WTC11 (cell line): ENCODE data around the gene NWD2.

Experiments
- MYBL2 ChIP-seq: sonication (generic); formaldehyde crosslinking; IDR thresholded peaks from 2 replicates; pipeline ENCODE4 v1.8.1; 2023; ENCODE audit warnings: mild to moderate bottlenecking, moderate library complexity, missing genetic modification reagents
- NR1H2 ChIP-seq: sonication (generic); formaldehyde crosslinking; IDR thresholded peaks from 2 replicates; pipeline ENCODE4 v1.9.0; 2021; ENCODE audit warnings: mild to moderate bottlenecking, moderate library complexity, missing genetic modification reagents
- SP1 ChIP-seq: sonication (generic); formaldehyde crosslinking; conservative IDR thresholded peaks from 2 replicates; pipeline ENCODE4 v1.8.1; 2022; ENCODE audit warnings: missing genetic modification reagents
- TCF7 ChIP-seq: sonication (generic); formaldehyde crosslinking; IDR thresholded peaks from 2 replicates; pipeline ENCODE4 v1.8.0; 2022; ENCODE audit warnings: mild to moderate bottlenecking, low read depth, missing genetic modification reagents, moderate library complexity
- TEAD4 ChIP-seq: sonication (generic); formaldehyde crosslinking; IDR thresholded peaks from 2 replicates; pipeline ENCODE4 v1.8.0; 2022; ENCODE audit warnings: mild to moderate bottlenecking, missing genetic modification reagents
- ZNF138 ChIP-seq: sonication (generic); formaldehyde crosslinking; conservative IDR thresholded peaks from 2 replicates; pipeline ENCODE4 v1.8.1; 2022; ENCODE audit warnings: mild to moderate bottlenecking, moderate library complexity, missing genetic modification reagents
- TF ChIP-seq, protein P1 (sequence below): fragments of 200-600 bp; IDR thresholded peaks from 2 replicates; pipeline ENCODE4 v1.8.0; 2022; ENCODE audit warnings: antibody characterized with exemption
- TF ChIP-seq, protein P2 (sequence below): sonication (generic); formaldehyde crosslinking; IDR thresholded peaks from 2 replicates; pipeline ENCODE4 v1.8.0; 2022; ENCODE audit warnings: mild to moderate bottlenecking, missing genetic modification reagents

- TF ChIP-seq TEAD4 (CRISPR knock-in tag): no peak
- no peak for TF ChIP-seq ZNF138 (CRISPR knock-in tag)
- TF ChIP-seq, protein P1, sequence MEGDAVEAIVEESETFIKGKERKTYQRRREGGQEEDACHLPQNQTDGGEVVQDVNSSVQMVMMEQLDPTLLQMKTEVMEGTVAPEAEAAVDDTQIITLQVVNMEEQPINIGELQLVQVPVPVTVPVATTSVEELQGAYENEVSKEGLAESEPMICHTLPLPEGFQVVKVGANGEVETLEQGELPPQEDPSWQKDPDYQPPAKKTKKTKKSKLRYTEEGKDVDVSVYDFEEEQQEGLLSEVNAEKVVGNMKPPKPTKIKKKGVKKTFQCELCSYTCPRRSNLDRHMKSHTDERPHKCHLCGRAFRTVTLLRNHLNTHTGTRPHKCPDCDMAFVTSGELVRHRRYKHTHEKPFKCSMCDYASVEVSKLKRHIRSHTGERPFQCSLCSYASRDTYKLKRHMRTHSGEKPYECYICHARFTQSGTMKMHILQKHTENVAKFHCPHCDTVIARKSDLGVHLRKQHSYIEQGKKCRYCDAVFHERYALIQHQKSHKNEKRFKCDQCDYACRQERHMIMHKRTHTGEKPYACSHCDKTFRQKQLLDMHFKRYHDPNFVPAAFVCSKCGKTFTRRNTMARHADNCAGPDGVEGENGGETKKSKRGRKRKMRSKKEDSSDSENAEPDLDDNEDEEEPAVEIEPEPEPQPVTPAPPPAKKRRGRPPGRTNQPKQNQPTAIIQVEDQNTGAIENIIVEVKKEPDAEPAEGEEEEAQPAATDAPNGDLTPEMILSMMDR: no peak
- TF ChIP-seq TCF7: no peak
- no peak for TF ChIP-seq SP1 (CRISPR knock-in tag)
- TF ChIP-seq NR1H2 (CRISPR knock-in tag): no peak
- TF ChIP-seq, protein P2, sequence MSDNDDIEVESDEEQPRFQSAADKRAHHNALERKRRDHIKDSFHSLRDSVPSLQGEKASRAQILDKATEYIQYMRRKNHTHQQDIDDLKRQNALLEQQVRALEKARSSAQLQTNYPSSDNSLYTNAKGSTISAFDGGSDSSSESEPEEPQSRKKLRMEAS: no peak
- no peak for TF ChIP-seq MYBL2 (CRISPR knock-in tag)
Observed at GRCh38 chr4:37317104-37317643, 72.6 kb downstream of the NWD2 start.
